PC-3 (cell line): ENCODE results near the gene ZNF467. TPM values are rescaled to one million over a fixed set of nuclear protein-coding genes. Genes with fewer than 3 reads are reported as not detected.

ENCODE experiments used
- ATAC-seq: fragments of 200-7000 bp; cut with Tn5 transposase; 2 replicates; pipeline ENCODE4 v1.9.1; 2020; ENCODE audit warnings: mild to moderate bottlenecking, moderate library complexity
- BruUV-seq: library from RNA; stranded (reverse); fragments of 400-500 nt; replicated peaks from 2 replicates; lab custom pipeline; 2021; lab: Mats Ljungman, UMichigan
- CTCF ChIA-PET: fragments of 300-600 bp; sonication (Branson Sonifier 250); formaldehyde crosslinking; loops from one replicate; lab custom pipeline; 2022; ENCODE audit warnings: antibody characterized with exemption; lab: Charles Lee
- POLR2A ChIA-PET: fragments of 300-600 bp; sonication (Branson Sonifier 250); formaldehyde crosslinking; loops from one replicate; lab custom pipeline; 2022; ENCODE audit warnings: antibody characterized with exemption; ENCODE audit not compliant: unreplicated experiment; lab: Charles Lee
- DNase-seq: peaks from one replicate; pipeline ENCODE4 v3.0.0-alpha.2; 2015
- H2AFZ ChIP-seq: fragments of 300-600 bp; sonication (generic); 2 replicates; pipeline ENCODE4 v1.6.0; 2016; ENCODE audit warnings: antibody characterized with exemption, low read length
- H3F3A ChIP-seq: fragments of 300-600 bp; sonication (generic); one replicate; pipeline ENCODE4 v1.6.0; 2017; ENCODE audit warnings: antibody characterized with exemption, low read length, control low read depth, mild to moderate bottlenecking; ENCODE audit not compliant: unreplicated experiment
- H3K27ac ChIP-seq: fragments of 300-600 bp; sonication (generic); 2 replicates; pipeline ENCODE4 v1.5.1; 2016; ENCODE audit warnings: mild to moderate bottlenecking, low read length
- H3K27me3 ChIP-seq: fragments of 300-600 bp; sonication (generic); 2 replicates; pipeline ENCODE4 v1.6.1; 2016; ENCODE audit warnings: low read length, mixed read lengths
- H3K36me3 ChIP-seq: fragments of 300-600 bp; sonication (generic); 2 replicates; pipeline ENCODE4 v1.6.1; 2016; ENCODE audit warnings: low read depth, mixed run types, low read length, mixed read lengths
- H3K4me1 ChIP-seq: fragments of 300-600 bp; sonication (generic); 2 replicates; pipeline ENCODE4 v1.5.1; 2016; ENCODE audit warnings: low read length; ENCODE audit not compliant: insufficient read depth
- H3K4me2 ChIP-seq: fragments of 300-600 bp; sonication (generic); 2 replicates; pipeline ENCODE4 v1.6.0; 2016; ENCODE audit warnings: low read length
- H3K4me3 ChIP-seq: fragments of 300-600 bp; sonication (generic); 2 replicates; pipeline ENCODE4 v1.5.1; 2016; ENCODE audit warnings: mild to moderate bottlenecking, low read length, mixed read lengths
- H3K79me2 ChIP-seq: fragments of 300-600 bp; sonication (generic); 2 replicates; pipeline ENCODE4 v1.6.1; 2017; ENCODE audit warnings: low read length, mixed read lengths
- H3K9ac ChIP-seq: fragments of 300-600 bp; sonication (generic); 2 replicates; pipeline ENCODE4 v1.6.0; 2016; ENCODE audit warnings: mild to moderate bottlenecking, low read length
- H3K9me2 ChIP-seq: fragments of 300-600 bp; sonication (generic); replicated peaks from 2 replicates; pipeline ENCODE4 v1.6.1; 2016; ENCODE audit warnings: mixed run types, low read length, mixed read lengths
- H3K9me3 ChIP-seq: fragments of 300-600 bp; sonication (generic); 2 replicates; pipeline ENCODE4 v1.6.1; 2016; ENCODE audit warnings: low read length, mixed read lengths
- H4K20me1 ChIP-seq: fragments of 300-600 bp; sonication (generic); 2 replicates; pipeline ENCODE4 v1.6.1; 2016; ENCODE audit warnings: low read length, mixed read lengths
- CTCF ChIP-seq: fragments of 300-600 bp; sonication (generic); conservative IDR thresholded peaks from 2 replicates; pipeline ENCODE4 v1.5.1; 2017; ENCODE audit warnings: antibody characterized with exemption, low read depth, mild to moderate bottlenecking, low read length
- EZH2 ChIP-seq: fragments of 300-600 bp; sonication (generic); IDR thresholded peaks from one replicate; pipeline ENCODE4 v1.6.1; 2017; ENCODE audit warnings: antibody characterized with exemption, mild to moderate bottlenecking, low read length; ENCODE audit not compliant: unreplicated experiment
- EZH2phosphoT487 ChIP-seq: fragments of 300-600 bp; sonication (generic); IDR thresholded peaks from 2 replicates; pipeline ENCODE4 v1.6.1; 2018; ENCODE audit warnings: mild to moderate bottlenecking, antibody characterized with exemption, low read length, borderline replicate concordance
- intact Hi-C: fragments of 100-400 bp; cut with micrococcal nuclease; formaldehyde crosslinking; loops from 2 replicates; pipeline ENCODE4 v1.9.0; 2023
- total RNA-seq: library from RNA; depleted of rRNA; stranded (reverse); fragments of >200 nt; gene quantifications from 2 replicates; pipeline ENCODE4 v1.2.3, GENCODE V29; 2014

The ZNF467 gene
- total RNA-seq, 1 experiment from 2014 or later, result 6.3 TPM

GRCh38 chr7:149788300-149788851 lies 15.0 kb upstream of the ZNF467 start:
- Histone ChIP-seq H4K20me1 (no peaks in the 10 kb centered on the region), H2AFZ (no peak overlapping the region), H3K9me3 (no peaks in the 10 kb centered on the region), H3F3A (no peaks in the 10 kb centered on the region), H3K27me3 (no peaks in the 10 kb centered on the region), H3K27ac (no peak overlapping the region), H3K9me2 (no peaks in the 10 kb centered on the region), H3K79me2 (no peaks in the 10 kb centered on the region), H3K9ac (no peak overlapping the region), H3K36me3 (no peaks in the 10 kb centered on the region), H3K4me2 (no peak overlapping the region), H3K4me3 (no peak overlapping the region), H3K4me1 (no peaks in the 10 kb centered on the region)
- BruUV-seq, result no TSS peak
- ATAC-seq (no peak), DNase-seq (no peak)
- TF ChIP-seq EZH2, result no peak
- TF ChIP-seq CTCF, result no peak
- TF ChIP-seq EZH2phosphoT487, result no peak
- intact Hi-C loops, result no loop called here
- ChIA-PET POLR2A (no interaction called here), CTCF (no interaction called here)

- Histone ChIP-seq H3K4me3 (no peak overlapping the region), H2AFZ (no peak overlapping the region), H3K27ac (no peak overlapping the region), H3K4me1 (no peaks in the 10 kb centered on the region), H3K9me2 (no peaks in the 10 kb centered on the region), H3K27me3 (no peaks in the 10 kb centered on the region), H3K9me3 (no peaks in the 10 kb centered on the region), H3K36me3 (no peaks in the 10 kb centered on the region), H4K20me1 (no peaks in the 10 kb centered on the region), H3K9ac (no peak overlapping the region), H3K79me2 (no peaks in the 10 kb centered on the region), H3K4me2 (no peak overlapping the region), H3F3A (no peaks in the 10 kb centered on the region)
- intact Hi-C loops, result no loop called here
- BruUV-seq, result no TSS peak
- ATAC-seq (peak; percentile 70), DNase-seq (peak; percentile 9)
- ChIA-PET POLR2A (no interaction called here), CTCF (no interaction called here)
- TF ChIP-seq EZH2phosphoT487 (no peak), CTCF (peak; percentile 39)
These were observed 14.3 kb upstream of the ZNF467 start for GRCh38 chr7:149787428-149788299.

- Histone ChIP-seq H3K4me1 (no peaks in the 10 kb centered on the region), H3K27me3 (no peaks in the 10 kb centered on the region), H3K36me3 (no peaks in the 10 kb centered on the region), H3K9me3 (no peaks in the 10 kb centered on the region), H3K27ac (no peak overlapping the region), H3K9me2 (no peaks in the 10 kb centered on the region), H3F3A (no peaks in the 10 kb centered on the region), H3K4me2 (no peak overlapping the region), H4K20me1 (no peaks in the 10 kb centered on the region), H3K79me2 (no peaks in the 10 kb centered on the region), H3K4me3 (no peak overlapping the region), H3K9ac (no peak overlapping the region), H2AFZ (no peak overlapping the region)
- TF ChIP-seq EZH2phosphoT487, result no peak
- TF ChIP-seq CTCF, result no peak
- no peak for TF ChIP-seq EZH2
- POLR2A ChIA-PET, result no interaction called here
- no TSS peak for BruUV-seq
- ATAC-seq, result no peak
- no peak for DNase-seq
- intact Hi-C loops, result no loop called here
- CTCF ChIA-PET, result no interaction called here
These were observed 12.6 kb upstream of the ZNF467 start for GRCh38 chr7:149785983-149786382.
